Renal cortex interstitium (tissue), 11 donors: ENCODE results near the gene STXBP4. TPM values are rescaled to one million over a fixed set of nuclear protein-coding genes. Genes with fewer than 3 reads are reported as not detected.

Experiments
- DNase-seq, 11 donors: peaks; one replicate each; pipeline ENCODE4 v3.0.0-alpha.2; 2013; ENCODE audit warnings: low read depth in 9 of 11, low spot score in 4 of 11; ENCODE audit errors: extremely low read depth in 1 of 11
- polyA plus RNA-seq, 3 donors: library from polyadenylated mRNA; unstranded; fragments of 120-200 nt; gene quantifications; one replicate each; pipeline ENCODE4 v1.2.1, GENCODE V29; 2013; ENCODE audit not compliant: insufficient read length in 3 of 3

STXBP4 gene
- polyA plus RNA-seq, 3 donors = 14.5 to 21.4 (median 14.9) TPM

GRCh38 chr17:55186937-55187770 is 218.6 kb downstream of the STXBP4 start:
- no peak for DNase-seq

- DNase-seq = no peak
Observed at GRCh38 chr17:55190748-55191147, 222.2 kb downstream of the STXBP4 start.

- DNase-seq = no peak
Observed at GRCh38 chr17:55198690-55199370, 230.3 kb downstream of the STXBP4 start.

- DNase-seq = no peak
Observed at GRCh38 chr17:55200904-55201303, 232.3 kb downstream of the STXBP4 start.

- DNase-seq = no peak
Observed at GRCh38 chr17:55201308-55201932, 232.9 kb downstream of the STXBP4 start.

- no peak for DNase-seq
Observed at GRCh38 chr17:55202896-55203295, 234.3 kb downstream of the STXBP4 start.

- no peak for DNase-seq
Observed at GRCh38 chr17:55208078-55208812, 239.7 kb downstream of the STXBP4 start.

- DNase-seq = peak in 5 of 11 donors; percentile 8 to 31 (median 17)
Observed at GRCh38 chr17:55210292-55210691, 241.7 kb downstream of the STXBP4 start.

GRCh38 chr17:55212880-55213279 is 244.3 kb downstream of the STXBP4 start:
- no peak for DNase-seq

GRCh38 chr17:55215711-55216110 is 247.1 kb downstream of the STXBP4 start:
- no peak for DNase-seq

- DNase-seq = no peak
Observed at GRCh38 chr17:55216888-55217287, 248.3 kb downstream of the STXBP4 start.

GRCh38 chr17:55219459-55219858 is 250.9 kb downstream of the STXBP4 start:
- no peak for DNase-seq

GRCh38 chr17:55219934-55220333 is 251.4 kb downstream of the STXBP4 start:
- DNase-seq = no peak

Other genes with a start within 250 kb of the STXBP4 start
- 100 to 1,000 TPM in 2 of 3 donors, 10 to 100 TPM in 1; 85.7 to 111 (median 108) TPM for gene TOM1L1, start 67.9 kb upstream of the STXBP4 start, polyA plus RNA-seq
- 100 to 1,000 TPM in 1 of 3 donors, 10 to 100 TPM in 2; 78.6 to 118 (median 92.0) TPM for gene COX11, start 111 bp upstream of the STXBP4 start, polyA plus RNA-seq